ENCODE measurements around the gene GAP43.
A peak's percentile ranks its signal among the peaks of the same experiment; 100 is the strongest.

Gene GAP43

GRCh38 chr3:115627180-115628074 is 4.1 kb downstream of the GAP43 start:
- no peak for DNase-seq

DNA sequence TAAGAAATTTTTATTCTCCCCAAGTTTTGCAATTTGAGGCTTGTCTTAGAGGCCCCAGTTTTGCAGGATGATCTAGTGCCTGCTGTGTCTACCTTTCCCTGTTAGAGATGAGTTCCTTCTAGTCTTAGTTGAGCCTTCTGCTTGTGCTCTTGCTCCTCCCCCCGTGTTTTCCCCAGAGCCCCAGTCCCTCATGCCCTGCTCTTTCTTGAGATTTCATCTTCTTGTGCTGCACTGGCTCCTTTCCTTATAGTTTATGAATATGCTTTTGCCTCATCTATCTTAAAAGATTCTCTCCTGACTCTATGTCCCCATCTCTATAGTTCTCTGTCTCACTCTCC is 4.7 kb downstream of the GAP43 start:
- no peak for DNase-seq

DNA sequence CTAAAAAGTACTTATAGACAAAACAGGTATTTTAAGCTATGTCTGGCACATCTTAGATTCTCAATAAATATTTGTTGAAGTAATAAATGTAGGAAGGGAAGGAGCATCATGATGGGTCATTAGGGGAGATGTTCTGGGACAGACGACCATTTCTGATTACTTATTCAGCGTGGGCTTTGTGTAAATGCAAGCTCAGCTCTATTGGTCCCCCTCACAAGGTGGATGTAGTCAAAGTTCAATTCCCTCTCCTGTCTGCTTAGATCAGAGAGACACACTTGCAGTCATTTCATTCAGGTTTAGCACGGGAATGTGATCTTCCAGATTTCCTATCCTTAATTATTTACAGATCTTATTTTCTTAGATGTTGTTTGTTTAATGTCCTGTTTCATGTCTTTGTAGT is 7.5 kb downstream of the GAP43 start:
- no peak for DNase-seq

DNA sequence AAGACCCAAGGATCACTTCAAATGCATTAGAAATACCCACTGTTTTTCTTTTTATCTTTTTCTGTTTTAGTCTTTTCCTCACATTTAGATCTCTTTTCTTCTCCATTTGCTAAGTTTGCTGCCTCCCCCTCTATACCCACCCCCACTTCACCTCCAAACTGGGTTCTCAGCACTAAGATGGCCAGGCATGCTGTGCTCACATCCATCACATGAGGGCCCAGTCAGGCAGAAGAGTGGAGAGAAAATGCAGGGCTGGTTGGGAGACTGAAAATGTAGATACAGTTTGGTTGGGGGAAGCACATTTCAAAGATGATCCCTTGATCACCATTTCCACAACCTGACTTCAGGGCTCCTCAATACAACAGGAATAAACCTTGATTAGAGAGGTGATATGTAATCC is 8.7 kb downstream of the GAP43 start:
- no peak for DNase-seq

GRCh38 chr3:115633467-115633866 is 10.2 kb downstream of the GAP43 start:
- no peak for DNase-seq

- no peak for DNase-seq
Observed at GRCh38 chr3:115634052-115634451, 10.7 kb downstream of the GAP43 start.

GRCh38 chr3:115635406-115635805 is 12.1 kb downstream of the GAP43 start:
- DNase-seq = no peak

DNA sequence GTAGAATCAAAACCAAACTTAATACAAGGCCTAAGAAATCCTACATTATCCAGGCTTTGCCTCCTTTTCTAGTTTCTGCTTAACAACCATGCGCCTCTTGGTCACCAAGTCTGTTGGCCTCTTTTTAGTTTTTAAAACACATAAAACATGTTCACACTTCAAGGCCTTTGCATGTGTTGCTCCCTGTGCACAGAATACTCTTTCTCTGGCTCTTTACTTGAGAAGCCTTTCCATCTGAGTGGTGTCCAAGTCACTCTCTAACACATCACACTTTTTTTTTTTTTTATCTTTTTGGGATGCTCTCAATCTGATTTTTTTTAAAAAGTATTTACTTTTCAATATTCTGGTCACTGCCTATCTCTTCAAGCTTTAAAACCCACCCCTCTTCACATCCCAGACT is 14.9 kb downstream of the GAP43 start:
- no peak for DNase-seq

DNA sequence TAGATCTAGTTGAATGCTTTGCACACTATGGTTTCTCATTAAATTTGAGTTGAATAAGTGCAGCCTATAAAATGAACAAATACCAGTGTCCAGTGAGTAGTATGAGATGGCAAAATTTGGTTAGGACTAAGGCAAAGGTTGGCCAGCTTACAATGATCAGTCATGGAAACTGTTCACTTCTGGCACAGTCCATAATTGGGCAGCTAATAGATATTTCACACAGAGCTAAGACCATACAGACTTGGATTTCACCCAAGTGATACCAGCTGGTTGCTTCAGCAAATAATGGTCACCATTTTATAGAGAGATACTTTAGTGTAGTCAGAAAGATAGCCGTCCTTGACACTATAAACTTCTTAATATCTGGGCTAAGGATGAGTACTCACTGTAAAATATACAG is 15.7 kb downstream of the GAP43 start:
- DNase-seq = no peak

DNA sequence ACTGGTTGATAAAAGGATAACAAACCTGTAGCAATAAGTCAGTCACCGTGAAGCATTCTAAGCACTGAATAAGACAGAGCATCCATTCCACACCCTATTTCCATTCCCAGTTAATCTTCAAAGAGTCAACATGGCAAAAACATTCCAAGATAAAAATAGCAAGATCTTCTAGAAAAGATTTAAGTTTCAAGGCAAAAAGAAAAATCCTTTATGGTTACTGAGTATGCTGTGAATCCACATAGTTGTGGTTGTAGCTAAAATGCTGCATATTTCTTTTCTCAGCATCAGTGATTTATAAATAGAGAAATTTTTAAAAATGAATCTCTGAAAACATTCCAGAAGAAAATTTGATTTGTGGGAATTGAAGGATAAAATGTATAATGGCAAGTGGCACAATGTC is 21.1 kb downstream of the GAP43 start:
- no peak for DNase-seq

- DNase-seq = no peak
Observed at GRCh38 chr3:115646027-115646690, 22.8 kb downstream of the GAP43 start.

GRCh38 chr3:115648559-115648958 is 25.2 kb downstream of the GAP43 start:
- no peak for DNase-seq

GRCh38 chr3:115651087-115651486 is 27.8 kb downstream of the GAP43 start:
- no peak for DNase-seq

DNA sequence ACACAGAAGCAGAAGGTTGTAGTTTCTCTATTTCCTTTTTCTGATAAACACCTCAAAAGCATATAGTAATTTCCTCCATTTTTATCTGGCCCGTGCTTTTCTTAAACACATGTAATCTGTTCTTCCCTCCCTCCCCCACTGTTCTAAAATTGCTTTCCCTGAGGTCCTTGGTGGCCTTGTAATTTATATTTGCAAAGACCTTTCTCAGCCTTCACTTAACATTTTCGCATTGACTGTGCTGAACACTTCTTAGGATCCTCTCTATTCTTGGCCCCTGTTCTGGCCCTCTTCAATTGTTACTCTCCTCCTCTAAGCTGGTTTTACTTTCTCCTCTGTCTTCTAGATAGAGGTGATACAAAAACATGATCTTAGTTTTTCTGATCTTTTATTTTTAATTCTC is 28.3 kb downstream of the GAP43 start:
- no peak for DNase-seq

- DNase-seq = peak; percentile 27 to 30
Observed at GRCh38 chr3:115652738-115653137, 29.4 kb downstream of the GAP43 start.

DNA sequence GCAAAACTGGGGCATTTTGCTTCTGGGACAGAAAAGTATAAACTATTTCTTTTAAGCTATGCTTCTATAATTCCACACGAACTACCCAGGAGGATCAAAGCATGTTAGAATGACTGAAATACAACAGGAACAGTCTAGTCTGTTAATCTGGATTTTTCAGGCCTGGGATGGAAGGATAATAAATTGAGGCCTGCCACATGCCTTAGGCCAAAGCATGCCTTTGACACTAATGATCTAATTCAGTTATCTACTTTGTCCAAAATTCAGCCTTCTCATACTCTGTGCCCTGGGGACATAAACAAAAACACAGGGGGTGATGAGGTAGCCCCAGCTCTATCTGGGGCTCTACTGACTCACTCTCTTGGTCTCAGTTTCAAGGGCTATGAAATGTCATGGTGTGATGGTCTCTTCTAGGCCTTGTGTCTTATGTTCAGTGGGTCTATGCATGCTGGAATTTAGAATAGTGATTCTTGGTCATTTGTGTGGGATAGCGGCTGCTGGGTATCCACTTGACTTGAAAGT is 32.5 kb downstream of the GAP43 start:
- DNase-seq = no peak

DNA sequence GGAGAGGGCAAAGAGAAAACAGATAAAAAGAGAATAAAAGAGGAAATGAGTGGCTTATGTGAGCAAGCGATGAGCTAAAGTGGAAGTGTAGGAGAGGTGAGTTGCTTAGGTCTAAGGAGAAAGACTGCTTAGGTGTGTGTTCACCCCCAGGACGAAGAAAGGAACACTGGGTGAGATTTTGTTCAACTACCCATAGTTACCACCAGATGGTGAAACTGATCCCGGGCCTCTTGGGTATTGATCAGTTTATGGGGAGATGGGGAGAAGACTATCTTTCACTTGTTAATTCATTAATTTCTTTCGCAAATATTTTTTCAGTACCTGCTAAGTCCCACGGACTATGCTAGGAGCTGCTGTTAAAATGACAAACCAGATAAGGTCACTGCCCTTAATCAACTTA is 33.9 kb downstream of the GAP43 start:
- DNase-seq = no peak

DNA sequence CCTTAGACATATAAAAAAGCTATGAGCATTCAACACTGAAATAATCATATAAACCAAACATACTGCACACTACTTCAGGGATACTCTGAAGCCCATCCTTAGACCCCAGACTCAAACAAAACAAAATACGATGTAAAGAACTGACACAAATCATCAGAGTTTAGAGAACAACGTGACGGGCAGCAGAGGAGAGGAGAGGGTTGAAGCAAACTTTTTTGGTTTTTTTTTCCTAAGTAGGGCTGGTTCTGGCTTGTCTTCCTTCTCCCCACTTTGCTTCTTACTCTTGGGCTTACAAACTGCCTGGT is 34.7 kb downstream of the GAP43 start:
- DNase-seq = no peak

DNA sequence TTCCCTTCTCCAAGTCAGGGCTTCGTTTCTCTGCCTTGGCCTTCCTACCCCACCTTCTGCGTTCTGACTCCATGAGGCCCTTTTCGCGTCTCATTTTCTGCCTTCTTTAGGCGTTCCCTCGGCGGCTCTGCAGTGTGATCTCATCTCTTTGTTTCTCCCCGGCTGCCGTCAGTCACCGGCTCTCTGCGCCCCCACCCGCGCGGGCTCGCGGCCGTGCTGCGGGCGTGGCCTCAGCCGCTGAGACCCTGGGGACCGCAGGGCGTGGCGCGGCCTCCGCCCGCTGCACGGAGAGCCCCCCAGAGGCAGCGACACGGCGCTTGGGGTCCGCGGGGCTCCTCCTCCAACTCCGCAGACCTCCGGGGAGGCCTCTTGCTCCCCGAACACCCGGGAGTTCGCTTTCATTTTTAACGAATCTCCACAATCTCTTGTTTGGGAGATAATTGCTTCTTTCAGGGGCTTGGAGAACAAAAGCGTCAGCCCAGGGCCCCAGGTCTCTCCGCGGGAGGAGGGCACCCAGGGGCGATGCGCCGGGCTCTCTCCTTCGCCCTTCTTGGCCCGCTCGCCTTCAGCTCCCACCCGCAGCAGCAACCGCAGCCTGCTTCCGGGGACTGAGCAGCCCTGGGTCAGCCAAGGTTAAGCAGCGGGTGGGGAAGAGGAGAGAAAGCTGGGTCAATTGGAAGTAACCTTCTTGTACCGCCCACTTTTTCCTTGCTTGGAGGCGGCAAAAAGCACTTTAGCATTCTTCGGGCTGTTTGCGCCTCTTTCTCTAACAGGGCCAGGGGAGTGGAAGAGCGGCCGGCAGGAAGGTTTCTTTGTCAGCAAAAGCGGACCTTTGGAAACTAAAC is 35.2 kb downstream of the GAP43 start:
- DNase-seq = peak; percentile 41 to 51

GRCh38 chr3:115659253-115660220 is 36.2 kb downstream of the GAP43 start:
- no peak for DNase-seq

GRCh38 chr3:115660646-115661337 is 37.5 kb downstream of the GAP43 start:
- no peak for DNase-seq

- no peak for DNase-seq
Observed at GRCh38 chr3:115662356-115662755, 39.0 kb downstream of the GAP43 start.

All from Kasumi-1 (cell line).